Kidney glomerular epithelial cell (primary cell): ENCODE measurements around the gene MRPS11.
"Not testable (repeated sequence)": the region's sequence is repeated elsewhere in the genome, so short reads cannot be mapped to it uniquely, and the experiment has no call there.

ENCODE experiments used
- DNase-seq: peaks from one replicate; lab custom pipeline; 2025; lab: John Stamatoyannopoulos, UW

The MRPS11 gene

GRCh38 chr15:88454867-88455810 is 12.4 kb upstream of the MRPS11 start:
- no peak for DNase-seq

- DNase-seq: no peak
Observed at GRCh38 chr15:88456733-88457132, 10.8 kb upstream of the MRPS11 start.

- DNase-seq: no peak
Observed at GRCh38 chr15:88463870-88464532, 3.5 kb upstream of the MRPS11 start.

GRCh38 chr15:88465633-88466224 is 1.8 kb upstream of the MRPS11 start:
- DNase-seq: no peak

- DNase-seq: no peak
Observed at GRCh38 chr15:88467935-88468528, 524 bp downstream of the MRPS11 start.

- not testable (repeated sequence) for DNase-seq
Observed at GRCh38 chr15:88468721-88469120, 1.2 kb downstream of the MRPS11 start.

- no peak for DNase-seq
Observed at GRCh38 chr15:88469321-88469720, 1.8 kb downstream of the MRPS11 start.

GRCh38 chr15:88470625-88471372 is 3.3 kb downstream of the MRPS11 start:
- no peak for DNase-seq

GRCh38 chr15:88472225-88472624 is 4.7 kb downstream of the MRPS11 start:
- no peak for DNase-seq

GRCh38 chr15:88473661-88474293 is 6.3 kb downstream of the MRPS11 start:
- peak; percentile 71 for DNase-seq

GRCh38 chr15:88476635-88477060 is 9.1 kb downstream of the MRPS11 start:
- DNase-seq: peak; percentile 10

- no peak for DNase-seq
Observed at GRCh38 chr15:88477126-88477525, 9.6 kb downstream of the MRPS11 start.

- no peak for DNase-seq
Observed at GRCh38 chr15:88477904-88478303, 10.4 kb downstream of the MRPS11 start.

- DNase-seq: no peak
Observed at GRCh38 chr15:88479169-88479568, 11.7 kb downstream of the MRPS11 start.

GRCh38 chr15:88480981-88481380 is 13.5 kb downstream of the MRPS11 start:
- DNase-seq: no peak

- no peak for DNase-seq
Observed at GRCh38 chr15:88482263-88482662, 14.8 kb downstream of the MRPS11 start.

- no peak for DNase-seq
Observed at GRCh38 chr15:88484682-88485331, 17.3 kb downstream of the MRPS11 start.

GRCh38 chr15:88487178-88487795 is 19.8 kb downstream of the MRPS11 start:
- DNase-seq: no peak

- no peak for DNase-seq
Observed at GRCh38 chr15:88487796-88488523, 20.5 kb downstream of the MRPS11 start.
